T-helper 2 cell (primary cell): ENCODE results near the gene SELENON.

Source experiments
- DNase-seq, 5 experiments: peaks; one replicate each; pipeline versions ENCODE4 v3.0.0 to v3.0.0-alpha.2; 2012 to 2022

The SELENON gene

DNA sequence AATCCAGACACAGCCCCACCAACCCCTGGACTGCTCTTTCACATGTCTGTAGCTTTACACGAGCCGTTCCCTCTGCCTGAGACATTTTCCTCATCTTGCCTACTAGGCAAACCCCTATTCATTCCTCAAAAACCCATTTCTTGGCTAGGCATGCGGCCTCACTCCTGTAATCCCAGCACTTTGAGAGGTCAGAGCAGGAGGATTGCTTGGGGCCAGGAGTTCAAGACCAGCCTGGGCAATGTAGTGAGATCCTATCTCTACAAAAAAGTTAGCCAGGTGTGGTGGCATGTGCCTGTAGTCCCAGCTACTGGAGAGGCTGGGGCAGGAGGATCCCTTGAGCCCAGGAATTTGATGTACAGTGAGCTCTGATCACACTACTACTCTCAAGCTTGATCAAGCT lies 64.4 kb downstream of the SELENON start:
- no peak for DNase-seq

GRCh38 chr1:25866288-25866687 lies 66.3 kb downstream of the SELENON start:
- DNase-seq, result no peak

DNA sequence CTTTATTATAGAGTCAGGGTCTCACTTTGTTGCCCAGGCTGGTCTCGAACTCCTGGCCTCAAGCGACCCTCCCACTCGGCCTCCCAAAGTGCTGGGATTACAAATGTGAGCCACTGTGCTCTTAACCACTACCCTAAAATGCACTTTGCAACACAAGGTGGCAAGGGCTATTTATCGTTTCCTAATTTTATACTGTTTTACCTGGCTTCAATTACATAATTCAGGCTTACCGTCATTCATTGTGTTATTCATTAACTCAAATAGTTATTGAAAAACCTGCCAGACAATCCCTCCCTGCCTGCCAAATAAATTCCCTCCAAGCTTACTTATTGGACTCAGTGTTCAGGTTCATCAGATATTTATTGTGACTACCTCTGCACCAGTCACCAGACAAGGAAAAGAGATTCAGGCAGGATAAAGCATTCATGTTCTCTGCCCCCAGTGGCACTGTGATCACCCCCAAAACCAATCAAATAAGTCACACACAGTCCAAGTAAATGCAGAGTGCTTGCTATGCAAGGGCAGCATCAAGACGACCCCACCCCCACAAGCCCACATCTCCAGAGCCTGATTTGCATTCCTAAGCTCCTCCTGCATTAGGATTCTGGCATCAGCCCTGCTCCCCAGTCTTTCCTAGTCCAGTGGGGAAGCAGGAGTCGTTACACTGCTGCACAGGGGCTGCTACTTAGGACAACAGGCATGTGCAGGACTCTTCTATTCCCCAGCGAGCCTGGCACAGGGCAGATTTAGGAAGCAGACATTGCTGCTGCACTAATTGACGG lies 67.4 kb downstream of the SELENON start:
- no peak for DNase-seq
